SH-SY5Y (cell line): ENCODE measurements around the gene TINCR.

Experiments used
- GATA2 ChIP-seq: IDR thresholded peaks from 2 replicates; pipeline ENCODE4 v1.6.1; 2011; ENCODE audit warnings: mild to moderate bottlenecking, low read depth, low read length
- GATA3 ChIP-seq: IDR thresholded peaks from 2 replicates; pipeline ENCODE4 v1.6.1; 2011; ENCODE audit warnings: low read depth, mild to moderate bottlenecking, low read length, moderate library complexity

GRCh38 chr19:5514001-5514400, 53.8 kb downstream of the TINCR start:
- TF ChIP-seq GATA2 (no peak), GATA3 (no peak)
